GM21619 (cell line): ENCODE measurements around the gene CNP.
"Not testable (repeated sequence)": the region's sequence is repeated elsewhere in the genome, so short reads cannot be mapped to it uniquely, and the experiment has no call there.

Source experiments
- ATAC-seq: cut with Tn5 transposase; IDR thresholded peaks from one replicate; pipeline ENCODE4 v1.9.1; 2021; ENCODE audit not compliant: unreplicated experiment

Gene CNP

DNA sequence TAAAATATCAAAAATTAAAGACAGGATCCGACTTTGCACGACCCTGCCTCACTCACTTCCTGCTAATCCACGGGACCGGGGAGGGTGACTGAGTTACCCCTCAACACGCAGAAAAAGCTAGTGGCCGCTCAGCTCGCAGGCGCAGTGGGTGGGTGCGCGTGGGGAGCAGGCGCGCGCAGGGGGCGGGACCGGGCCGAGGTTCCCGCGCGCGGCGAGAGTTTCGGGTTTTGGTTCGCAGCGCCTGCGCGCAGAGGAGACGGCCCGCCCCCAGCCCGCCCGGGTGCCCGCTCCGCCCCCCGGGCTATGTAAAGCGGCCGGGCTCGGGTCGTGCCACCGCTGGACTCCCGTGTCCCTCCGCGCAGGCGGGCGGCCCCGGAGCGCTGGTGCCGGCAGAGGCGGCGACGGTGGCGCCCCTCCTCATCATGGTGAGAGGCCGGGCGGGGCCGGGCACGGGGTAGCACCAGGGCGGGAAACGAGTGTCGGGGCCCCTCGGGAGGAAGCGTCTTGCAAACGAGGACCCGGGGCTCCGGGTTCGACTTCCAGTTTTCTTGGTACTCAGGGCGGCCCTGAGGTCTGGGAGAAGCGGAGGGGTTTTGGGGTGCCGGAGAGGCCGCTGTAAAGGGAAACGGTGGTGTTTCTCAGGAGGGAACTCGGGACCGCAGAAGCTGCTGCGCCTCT lies at the start of gene CNP:
Gene CNP, plus strand, starts transcription at position 333 of the 678 bp plus-strand sequence. Its CDS starts 90 bp downstream, at position 423.
- ATAC-seq, result peak; percentile 46

DNA sequence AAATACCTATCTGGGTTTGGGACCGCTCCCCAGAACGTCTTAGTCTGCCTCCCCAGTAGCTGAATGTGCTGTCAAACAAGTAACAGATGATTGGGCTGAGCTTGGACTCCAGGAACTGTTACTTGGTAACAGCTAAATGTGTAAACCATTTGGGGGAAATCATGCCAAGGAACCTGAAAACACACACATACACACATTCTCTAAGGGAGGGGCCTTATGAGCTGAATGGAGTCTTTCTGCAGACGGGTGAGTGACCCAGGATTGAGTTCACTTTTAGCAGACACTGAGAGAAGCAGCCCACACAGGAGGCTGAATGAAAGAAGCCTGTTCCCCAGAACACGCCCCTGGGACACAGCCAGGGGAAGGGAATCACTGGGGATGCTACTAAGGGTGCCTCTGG lies 49.4 kb upstream of the CNP start:
- no peak for ATAC-seq

DNA sequence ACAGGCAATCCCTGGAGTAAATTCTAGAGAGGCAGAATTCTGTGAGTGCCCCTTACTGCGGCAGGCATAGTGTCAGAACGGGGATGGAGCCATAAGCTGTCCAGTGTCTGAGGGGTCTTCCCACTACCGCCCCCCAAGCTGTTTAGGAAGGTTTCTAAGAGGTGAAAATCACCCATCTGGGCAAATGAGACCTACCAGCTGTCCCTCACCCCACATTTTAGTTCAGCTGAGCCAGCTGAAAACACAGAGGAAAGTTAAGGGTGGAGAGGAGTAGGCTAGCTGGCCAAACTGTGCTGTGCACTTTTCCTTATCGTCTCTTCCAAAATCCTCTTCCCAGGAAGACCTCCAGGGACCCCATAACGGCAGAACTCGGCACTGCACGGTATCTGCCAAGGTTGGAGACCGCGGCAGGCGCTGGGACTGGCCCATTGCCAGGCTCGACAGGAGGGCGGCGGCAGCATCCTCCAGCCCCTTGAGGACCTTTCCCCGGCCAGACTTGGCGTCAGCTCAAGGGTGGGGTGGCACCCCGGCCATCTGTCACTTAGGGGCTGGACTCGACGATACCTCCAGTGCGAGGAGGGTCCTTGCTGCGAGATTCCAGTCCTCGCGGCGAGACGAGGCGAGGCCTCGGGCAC lies 48.8 kb upstream of the CNP start:
- ATAC-seq, result no peak

DNA sequence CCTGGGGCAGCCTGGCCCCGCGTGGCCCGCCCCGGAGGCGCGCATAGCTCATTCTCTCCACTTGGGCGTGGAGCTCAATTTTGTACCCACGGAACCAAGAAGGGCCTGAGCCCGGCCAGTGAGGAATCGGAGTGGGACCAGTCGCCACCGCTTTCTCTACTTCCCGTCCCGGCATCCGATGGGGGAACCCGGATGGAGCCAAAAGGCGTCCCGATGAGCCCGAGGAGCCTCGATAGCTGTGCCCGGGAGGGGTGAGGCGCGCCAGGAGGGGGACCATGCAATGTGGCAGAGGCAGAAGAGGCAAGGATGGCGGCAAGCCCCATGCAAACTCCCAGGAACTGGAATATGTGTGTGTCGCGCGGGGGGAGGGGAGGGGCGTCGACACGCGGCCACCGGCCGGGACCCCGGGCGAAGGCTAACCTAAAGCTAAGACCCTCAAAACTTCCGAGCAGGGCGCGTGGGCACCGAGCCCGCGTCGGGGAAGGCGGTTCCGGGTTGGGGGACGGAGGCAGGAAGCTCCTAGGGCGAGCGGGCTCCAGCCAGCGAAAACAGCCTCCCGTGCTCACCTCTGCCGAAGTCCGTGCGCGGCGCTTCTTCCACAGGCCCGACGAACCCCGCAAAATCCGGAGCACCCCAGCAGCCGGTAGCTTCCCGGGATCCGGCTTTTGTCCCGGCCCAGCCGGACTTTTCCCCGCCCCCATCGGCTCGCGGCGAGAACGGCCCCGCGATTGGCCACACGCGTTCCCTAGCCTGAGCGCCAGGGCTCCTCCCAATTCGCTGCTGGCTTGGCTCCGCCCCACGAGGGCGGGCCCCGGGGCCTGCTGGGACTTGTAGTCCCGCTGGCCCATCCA lies 48.1 kb upstream of the CNP start, which contains the start of gene ACLY:
Gene ACLY, minus strand, starts transcription at position 638 of the 851 bp plus-strand sequence. CDS start 5,078 bp downstream, outside the sequence.
- peak; percentile 91 for ATAC-seq

DNA sequence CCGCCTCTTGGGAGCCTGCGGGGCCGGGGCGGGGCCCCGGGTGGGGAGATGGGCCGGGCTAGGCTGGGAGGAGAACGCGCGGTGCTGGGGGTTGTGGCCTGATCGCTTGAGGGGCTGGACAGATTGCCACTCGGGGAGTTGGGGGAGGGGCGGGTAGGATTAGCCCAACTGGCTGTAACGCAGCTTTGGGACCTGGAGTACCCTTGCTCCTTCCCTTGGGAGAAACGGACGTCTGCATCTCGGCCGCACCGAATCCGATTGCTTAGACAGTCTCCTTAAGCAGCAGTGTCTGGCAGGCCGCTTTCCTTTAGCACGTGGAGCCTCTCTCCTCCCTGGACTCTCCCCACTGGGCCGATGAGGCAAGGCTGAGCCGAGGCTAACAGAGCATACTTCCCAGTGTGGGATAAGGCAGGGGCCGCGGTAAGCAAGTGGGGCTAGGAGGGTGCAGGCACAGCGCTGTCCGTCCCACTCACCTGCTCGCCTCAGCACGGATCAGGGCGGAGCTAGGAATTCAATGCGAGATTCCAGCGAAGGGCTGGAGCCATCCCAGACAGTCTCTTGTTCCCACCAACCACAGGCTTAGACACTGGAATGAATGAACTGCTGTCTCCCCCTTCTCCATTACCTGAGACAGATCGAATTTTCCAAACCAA lies 47.3 kb upstream of the CNP start:
- ATAC-seq, result peak; percentile 12

DNA sequence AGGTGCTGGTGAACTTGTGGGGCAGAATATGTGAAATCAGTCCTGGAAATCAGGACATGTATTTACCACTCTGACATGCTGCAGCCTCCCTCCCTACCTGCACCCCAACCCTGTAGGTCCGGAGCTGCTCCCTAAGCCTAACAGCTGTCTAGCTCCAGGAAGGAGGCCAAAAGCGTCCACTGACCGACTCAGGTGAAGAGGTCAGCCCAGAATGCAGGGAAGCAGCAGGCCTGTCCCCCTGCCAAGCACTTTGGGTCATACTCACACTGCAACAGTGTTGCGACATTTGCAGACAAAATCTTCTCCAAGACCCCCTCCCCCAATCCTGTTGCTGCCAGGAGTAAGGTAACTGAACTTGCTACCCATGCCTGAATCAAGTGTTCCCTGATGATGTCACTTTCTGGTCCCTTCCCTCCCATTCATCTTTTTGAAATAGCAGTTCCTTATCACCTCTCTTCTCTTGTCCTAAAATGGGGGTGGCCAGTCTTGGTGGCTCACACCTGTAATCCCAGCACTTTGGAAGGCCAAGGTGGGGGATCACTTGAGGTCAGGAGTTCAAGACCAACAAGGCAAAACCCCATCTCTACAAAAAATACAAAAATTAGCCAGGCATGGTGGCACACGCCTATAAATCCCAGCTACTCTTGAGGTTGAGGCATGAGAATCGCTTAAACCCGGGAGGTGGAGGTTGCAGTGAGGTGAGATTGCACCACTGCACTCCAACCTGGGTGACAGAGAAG lies 46.6 kb upstream of the CNP start:
- ATAC-seq, result no peak

DNA sequence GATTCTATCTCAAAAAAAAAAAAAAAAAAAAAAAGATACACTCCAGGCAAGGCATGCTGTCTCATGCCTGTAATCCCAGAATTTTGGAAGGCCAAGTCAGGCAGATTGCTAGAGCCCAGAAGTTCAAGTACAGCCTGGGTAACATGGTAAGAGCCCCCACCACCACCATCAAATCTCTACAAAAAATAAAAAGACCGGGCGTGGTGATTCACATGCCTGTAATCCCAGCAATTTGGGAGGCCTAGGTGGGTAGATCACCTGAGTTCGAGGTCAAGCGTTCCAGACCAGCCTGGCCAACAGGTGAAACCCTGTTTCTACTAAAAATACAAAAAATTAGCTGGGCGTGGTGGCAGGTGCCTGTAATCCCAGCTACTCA lies 46.0 kb upstream of the CNP start:
- no peak for ATAC-seq

DNA sequence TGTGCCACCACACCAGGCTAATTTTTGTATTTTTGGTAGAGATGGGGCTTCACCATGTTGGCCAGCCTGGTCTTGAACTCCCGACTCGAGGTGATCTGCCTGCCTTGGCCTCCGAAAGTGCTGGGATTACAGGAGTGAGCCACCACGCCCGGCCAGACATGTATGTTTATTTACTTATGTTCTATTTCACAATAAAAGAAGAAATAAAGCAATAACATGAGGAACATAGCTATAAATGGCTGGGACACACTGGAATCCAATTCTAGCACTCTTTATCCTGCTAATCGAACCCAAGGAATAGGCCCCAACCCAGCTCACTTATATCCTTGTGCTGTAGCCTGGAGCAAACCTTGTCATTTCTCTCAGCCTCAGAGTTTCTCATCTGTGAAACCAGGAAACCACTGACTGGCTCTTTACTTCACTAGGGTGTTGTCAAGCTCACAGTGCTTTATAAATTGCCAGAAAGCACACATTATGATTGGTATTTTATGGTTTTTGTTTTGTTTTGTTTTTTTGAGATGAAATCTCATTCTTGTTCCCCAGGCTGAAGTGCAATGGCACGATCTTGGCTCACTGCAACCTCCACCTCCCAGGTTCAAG lies 40.5 kb upstream of the CNP start:
- ATAC-seq, result no peak

DNA sequence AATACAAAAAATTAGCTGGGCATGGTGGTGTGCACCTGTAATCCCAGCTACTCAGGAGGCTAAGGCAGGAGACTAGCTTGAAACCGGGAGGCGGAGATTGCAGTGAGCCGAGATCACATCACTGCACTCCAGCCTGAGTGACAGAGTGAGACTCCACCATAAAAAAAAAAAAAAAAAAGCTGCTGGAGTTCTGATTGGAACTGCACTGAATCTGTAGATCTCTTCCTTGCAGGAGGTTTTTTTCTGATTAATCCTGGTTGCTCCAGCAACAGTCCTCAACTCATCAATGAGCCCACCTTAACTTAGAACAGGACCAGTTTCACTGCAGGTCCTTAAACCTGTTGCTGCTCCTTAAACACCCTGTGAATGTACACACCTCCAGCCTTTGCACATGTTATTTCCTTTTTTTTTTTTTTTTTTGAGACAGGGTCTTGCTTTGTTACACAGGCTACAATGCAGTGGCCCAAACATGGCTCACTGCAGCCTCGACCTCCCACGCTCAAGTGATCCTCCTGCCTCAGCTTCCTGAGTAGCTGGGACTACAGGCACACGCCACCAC lies 37.8 kb upstream of the CNP start:
- no peak for ATAC-seq

DNA sequence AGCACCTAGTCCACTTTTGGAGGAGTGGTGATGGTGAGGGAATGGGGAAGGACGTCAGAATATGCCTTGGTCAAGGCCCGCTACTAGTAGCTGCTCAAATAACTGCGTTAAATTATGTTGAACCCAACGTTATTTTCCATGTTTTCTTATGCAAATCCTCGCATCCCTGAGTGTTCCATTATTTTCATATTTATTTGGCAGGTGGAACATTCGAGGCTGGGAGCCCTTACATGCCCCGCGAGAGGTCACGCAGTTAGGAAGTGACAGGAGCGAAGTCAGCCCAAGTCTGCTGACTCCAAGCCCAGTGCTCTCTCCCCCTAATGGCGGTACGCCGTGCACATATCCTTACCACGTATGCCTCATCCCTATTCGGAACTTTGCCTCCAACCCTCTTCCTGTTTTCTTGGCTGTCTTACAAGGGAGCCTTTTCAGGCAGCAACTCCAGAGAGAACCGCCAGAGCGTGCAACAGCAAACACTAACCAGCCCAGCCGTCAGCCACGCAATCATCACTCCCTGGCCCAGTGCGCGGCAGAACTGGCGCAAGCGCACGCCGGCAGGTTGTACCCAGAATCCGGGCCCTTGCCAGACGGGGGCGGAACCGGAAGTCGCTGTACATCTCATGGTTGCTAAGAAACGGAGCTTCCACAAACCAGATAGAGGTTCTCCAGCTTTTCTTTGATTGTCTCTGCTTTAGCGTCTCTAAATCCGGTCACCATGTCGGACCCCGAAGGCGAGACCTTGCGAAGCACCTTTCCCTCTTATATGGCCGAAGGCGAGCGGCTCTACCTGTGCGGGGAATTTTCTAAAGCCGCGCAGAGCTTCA lies 36.4 kb upstream of the CNP start, which contains the start of gene ODAD4:
Gene ODAD4, plus strand, starts transcription at position 609 of the 824 bp plus-strand sequence. Its CDS starts 107 bp downstream, at position 716.
- peak; percentile 96 for ATAC-seq

DNA sequence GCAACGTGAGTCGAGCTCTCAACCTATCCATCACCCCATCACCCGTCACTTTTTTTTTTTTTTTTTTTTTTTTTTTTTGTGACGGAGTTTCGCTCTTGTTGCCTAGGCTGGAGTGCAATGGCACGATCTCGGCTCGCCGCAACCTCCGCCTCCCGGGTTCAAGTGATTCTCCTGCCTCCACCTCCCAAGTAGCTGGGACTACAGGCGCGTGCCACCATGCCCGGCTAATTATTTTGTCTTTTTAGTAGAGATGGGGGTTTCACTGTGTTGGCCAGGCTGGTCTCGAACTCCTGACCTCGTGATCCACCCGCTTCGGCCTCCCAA lies 35.8 kb upstream of the CNP start:
- peak; percentile 20 for ATAC-seq

DNA sequence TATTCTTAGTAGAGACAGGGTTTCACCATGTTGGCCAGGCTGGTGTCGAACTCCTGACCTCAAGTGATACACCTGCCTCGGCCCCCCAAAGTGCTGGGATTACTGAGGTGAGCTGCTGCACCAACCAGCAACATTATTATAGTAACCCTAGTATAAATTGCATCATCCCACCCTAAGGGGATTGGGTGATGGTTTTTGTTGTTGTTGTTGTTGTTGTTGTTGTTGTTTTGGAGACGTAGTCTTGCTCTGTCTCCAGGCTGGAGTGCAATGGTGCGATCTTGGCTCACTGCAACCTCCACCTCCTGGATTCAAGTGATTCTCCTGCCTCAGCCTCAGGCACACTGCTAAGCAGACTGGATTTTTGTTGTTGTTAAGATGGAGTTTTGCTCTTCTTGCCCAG lies 34.9 kb upstream of the CNP start:
- not testable (repeated sequence) for ATAC-seq

DNA sequence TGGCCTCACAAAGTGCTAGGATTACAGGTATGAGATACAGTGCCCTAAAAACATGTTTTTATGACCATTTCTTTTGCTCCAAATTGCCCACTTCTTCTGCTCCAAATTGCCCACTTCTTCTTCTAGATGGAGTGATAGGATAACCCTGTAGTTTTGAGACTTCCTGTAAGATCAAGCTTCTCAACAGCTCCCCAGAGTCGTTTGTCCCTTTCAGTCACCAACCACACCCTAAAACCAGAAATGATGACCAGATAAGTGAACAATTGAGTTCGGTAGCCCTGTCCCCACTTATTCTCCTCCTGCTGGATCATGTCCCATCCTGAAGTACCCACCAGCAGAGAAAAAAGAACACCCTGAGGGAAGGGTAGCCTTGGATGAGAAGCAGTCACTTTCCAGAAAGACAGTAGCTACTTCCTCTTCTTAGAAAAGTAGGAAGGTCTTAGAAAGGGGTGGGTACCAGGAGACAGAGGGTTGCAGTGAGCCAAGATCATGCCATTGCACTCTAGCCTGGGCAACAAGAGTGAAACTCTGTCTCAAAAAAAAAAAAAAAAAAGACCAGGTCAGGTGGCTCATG lies 33.7 kb upstream of the CNP start:
- ATAC-seq, result no peak

DNA sequence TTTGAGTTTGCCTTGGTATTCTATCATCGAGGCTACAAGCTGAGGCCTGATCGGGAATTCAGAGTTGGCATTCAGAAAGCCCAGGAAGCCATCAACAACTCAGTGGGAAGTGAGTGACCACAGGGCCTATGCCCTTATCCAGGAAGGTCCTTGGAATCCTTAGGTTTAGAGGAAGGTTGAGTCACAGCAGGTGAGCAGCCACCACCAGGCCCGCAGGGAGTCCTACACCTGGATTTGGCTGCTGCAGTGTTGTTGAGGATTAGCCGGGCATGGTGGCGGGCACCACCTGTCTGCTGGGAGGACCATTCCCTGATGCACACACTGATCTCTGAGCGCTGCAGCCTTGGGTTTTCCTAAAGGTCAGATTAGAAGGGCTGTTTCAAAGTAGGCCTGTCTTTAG lies 31.0 kb upstream of the CNP start:
- ATAC-seq, result no peak

DNA sequence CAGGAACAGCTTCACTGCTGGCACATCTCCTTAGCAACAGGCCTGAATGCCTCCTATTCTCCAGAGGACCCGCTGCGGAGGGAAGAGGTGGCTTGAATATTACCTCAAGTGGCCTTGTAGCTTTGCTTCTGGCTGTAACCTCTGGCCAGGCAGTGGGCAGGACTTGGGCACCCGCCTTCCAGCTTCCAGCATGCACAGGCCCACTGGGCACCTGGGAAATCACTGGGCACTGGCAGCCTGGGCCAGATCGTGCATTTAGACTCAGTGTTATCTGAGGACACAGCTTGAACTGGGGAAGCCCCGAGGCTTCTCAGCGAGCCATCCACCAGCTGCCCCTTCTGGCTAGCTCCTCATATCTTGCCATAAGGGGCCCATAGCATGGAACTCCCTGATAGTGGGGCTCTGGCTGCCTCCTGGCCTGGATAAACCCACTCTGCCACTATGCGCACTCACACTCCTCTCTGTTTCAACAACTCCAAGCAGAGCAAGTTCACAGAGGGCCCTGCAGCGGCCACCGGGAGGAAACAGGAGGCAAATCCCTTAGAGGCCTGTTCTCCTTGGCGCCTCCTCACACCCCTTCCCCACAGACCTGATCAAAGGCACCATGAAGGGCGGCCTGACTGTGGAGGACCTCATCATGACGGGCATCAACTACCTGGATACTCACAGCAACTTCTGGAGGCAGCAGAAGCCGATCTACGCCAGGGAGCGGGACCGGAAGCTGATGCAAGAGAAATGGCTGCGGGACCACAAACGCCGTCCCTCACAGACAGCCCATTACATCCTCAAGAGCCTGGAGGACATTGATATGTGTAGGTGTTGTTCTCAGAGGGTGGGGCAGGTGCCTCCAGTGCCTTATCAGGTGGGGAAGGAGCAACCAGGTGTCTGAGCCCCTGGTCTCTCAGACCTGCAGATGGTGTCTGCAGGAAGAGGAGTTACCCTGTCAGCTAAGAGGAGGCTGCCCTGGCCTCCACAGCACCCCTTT lies 28.3 kb upstream of the CNP start:
- no peak for ATAC-seq

DNA sequence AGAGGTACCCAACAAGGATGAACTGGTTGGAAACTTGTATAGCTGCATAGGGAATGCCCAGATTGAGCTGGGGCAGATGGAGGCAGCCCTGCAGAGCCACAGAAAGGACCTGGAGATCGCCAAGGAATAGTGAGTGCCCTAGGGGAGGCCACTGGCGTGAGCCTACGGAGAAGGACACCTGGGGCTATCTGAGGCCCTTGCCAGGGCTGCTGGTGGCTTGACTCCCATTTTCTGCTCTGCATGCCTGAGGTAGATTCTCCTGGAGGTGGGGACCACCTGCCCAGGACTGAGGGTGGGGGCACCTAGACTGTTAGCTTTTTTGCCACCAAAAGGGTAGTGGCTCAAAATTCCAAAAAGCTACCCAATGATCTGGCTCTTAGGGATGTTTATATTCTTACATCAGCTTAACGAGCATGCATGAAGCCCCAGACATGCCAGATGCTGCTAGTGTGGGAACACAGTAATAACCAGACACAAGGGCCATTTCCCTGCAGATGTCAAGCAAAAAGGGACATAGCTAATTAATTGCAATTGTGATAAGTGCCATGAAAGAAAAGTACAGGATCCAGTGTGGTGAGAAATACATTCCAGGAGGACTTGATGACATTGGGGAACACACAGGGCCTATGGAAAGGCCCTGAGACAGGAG lies 27.4 kb upstream of the CNP start:
- ATAC-seq, result no peak

DNA sequence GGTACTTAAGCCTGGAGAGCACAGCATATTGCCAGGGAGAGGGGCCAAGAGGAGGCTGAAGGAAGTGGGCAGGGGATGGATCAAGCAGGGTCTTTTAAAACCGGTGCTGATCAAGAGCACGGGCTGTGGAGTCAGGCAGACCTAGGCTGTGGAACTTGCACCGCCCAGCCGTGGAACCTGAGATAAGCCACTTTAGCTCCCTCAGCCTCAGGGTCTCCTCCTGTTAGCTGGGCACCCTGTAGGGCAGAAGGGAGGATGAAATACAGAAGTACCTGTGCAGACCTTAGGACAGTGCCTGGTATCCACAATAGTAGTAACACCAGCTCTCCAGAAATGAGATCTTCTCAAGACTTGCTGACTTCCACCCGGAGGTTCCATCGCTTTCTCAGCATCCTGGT lies 26.9 kb upstream of the CNP start:
- no peak for ATAC-seq
